HAP-1 (cell line): Measurements from ENCODE around the gene GPR143.
"Not testable (repeated sequence)": the region's sequence is repeated elsewhere in the genome, so short reads cannot be mapped to it uniquely, and the experiment has no call there.

Experiments used
- DNase-seq, 2 experiments: peaks; one replicate each; pipeline ENCODE4 v3.0.0-alpha.2; 2016 to 2020; ENCODE audit warnings: low spot score in 2 of 2
- H3K27me3 ChIP-seq: fragments of 250-450 bp; sonication (Bioruptor Pico); 2 replicates; pipeline ENCODE4 v1.5.1; 2020; ENCODE audit warnings: low read depth, mild to moderate bottlenecking, moderate library complexity
- H3K36me3 ChIP-seq: fragments of 250-450 bp; sonication (Bioruptor Pico); replicated peaks from 2 replicates; pipeline ENCODE4 v1.5.1; 2020; ENCODE audit warnings: mild to moderate bottlenecking
- H3K4me1 ChIP-seq: fragments of 250-450 bp; sonication (Bioruptor Pico); 2 replicates; pipeline ENCODE4 v1.5.1; 2020; ENCODE audit warnings: mild to moderate bottlenecking
- H3K4me3 ChIP-seq: fragments of 250-450 bp; sonication (Bioruptor Pico); 2 replicates; pipeline ENCODE4 v1.5.1; 2020; ENCODE audit warnings: mild to moderate bottlenecking, moderate library complexity
- H3K9me3 ChIP-seq: fragments of 250-450 bp; sonication (Bioruptor Pico); 2 replicates; pipeline ENCODE4 v1.5.1; 2020; ENCODE audit warnings: mild to moderate bottlenecking, moderate library complexity
- in situ Hi-C: fragments of 300-500 bp; cut with MboI; formaldehyde crosslinking; loops from 3 replicates; pipeline ENCODE4 v1.14.3; 2020; ENCODE audit warnings: low sequenced_read_pairs, inconsistent platforms, mixed read lengths

GPR143 gene

GRCh38 chrX:9785944-9786797, 20.5 kb upstream of the GPR143 start, which contains the start of gene SHROOM2:
TSS of gene SHROOM2 (plus strand) at chrX:9786429. CDS start at chrX:9786546, 117 bp downstream.
- no peaks in the 10 kb centered on the region for H3K36me3 ChIP-seq
- H3K27me3 ChIP-seq = no peaks in the 10 kb centered on the region
- in situ Hi-C loops = no loop called here
- H3K9me3 ChIP-seq = no peaks in the 10 kb centered on the region
- H3K4me3 ChIP-seq = peak within 1 kb of the TSS; percentile 55
- peaks cover 17% of the 10 kb centered on the region for H3K4me1 ChIP-seq
- DNase-seq = peak; percentile 12 to 66

DNA sequence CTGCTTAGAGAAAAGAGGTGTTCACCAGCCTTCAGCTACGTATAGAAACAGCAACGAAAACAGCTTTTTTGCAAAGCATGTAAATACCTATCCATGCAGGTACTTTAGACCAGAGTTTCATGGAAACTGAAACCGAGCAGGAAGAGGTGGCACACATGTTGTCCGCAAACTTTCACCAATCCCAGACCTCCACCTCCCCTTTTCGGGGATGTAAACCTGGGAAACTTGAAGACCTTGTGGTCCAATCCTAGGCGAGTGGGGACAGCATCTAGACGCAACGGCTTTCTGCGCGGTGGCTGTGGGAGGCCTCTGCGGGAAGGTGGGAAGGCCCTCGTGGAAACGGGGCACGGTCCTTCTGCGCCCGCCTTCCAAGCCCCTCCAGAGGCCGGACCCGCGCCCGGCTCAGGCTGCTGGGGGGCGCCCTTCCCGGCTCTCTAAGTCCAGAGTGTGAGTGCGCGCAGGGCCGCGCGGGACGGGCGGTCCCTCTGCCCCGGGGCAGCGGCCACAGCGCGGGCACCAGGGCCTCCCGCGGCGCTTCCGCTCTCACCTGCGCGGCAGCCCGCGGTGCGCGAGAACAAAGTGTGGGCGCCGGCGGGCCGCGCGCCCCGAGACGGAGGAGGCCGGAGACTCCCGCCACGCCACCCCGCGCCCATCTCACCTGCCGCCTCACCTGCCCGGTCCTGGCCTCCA, 19.8 kb upstream of the GPR143 start:
- in situ Hi-C loops = no loop called here
- no peaks in the 10 kb centered on the region for H3K36me3 ChIP-seq
- no peaks in the 10 kb centered on the region for H3K27me3 ChIP-seq
- H3K9me3 ChIP-seq = no peaks in the 10 kb centered on the region
- no peak for DNase-seq
- H3K4me3 ChIP-seq = peak overlapping the region; percentile 55
- H3K4me1 ChIP-seq = peaks cover 17% of the 10 kb centered on the region

DNA sequence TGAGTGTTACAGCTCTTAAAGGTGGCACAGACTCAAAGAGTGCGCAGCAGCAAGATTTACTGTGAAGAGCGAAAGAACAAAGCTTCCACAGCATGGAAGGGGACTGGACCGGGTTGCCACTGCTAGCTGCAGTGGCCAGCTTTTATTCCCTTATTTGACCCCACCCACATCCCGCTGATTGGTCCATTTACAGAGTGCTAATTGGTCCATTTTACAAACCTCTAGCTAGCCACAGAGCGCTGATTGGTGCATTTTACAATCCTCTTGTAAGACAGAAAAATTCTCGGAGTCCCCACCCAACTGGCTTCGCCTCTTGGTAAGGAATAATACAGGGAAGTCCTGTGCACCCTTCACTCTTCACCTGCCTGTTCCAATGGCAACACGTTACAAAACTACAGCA, 18.7 kb upstream of the GPR143 start:
- Histone ChIP-seq H3K4me1 (peaks cover 15% of the 10 kb centered on the region), H3K27me3 (no peaks in the 10 kb centered on the region), H3K4me3 (no peak overlapping the region), H3K36me3 (no peaks in the 10 kb centered on the region), H3K9me3 (no peaks in the 10 kb centered on the region)
- in situ Hi-C loops = no loop called here
- DNase-seq = no peak

DNA sequence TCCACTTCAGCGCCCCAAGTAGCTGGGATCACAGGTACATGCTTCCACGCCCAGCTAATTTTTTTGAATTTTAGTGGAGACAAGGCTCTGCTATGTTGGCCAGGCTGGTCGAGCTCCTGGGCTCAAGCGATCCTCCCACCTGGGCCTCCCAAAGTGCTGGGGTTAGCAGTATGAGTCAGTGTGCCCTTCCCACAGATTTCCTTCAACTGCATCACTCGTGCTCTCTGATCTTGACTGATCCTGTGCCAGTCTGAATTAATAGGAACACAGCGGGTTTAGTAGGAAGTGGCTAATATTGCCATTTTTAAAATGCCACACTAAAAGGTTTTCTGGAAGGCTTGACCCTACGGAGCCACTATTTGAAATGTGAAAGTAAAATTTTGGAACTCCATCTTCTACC, 16.3 kb upstream of the GPR143 start:
- Histone ChIP-seq H3K4me3 (no peak overlapping the region), H3K4me1 (no peaks in the 10 kb centered on the region), H3K27me3 (no peaks in the 10 kb centered on the region), H3K9me3 (no peaks in the 10 kb centered on the region), H3K36me3 (no peaks in the 10 kb centered on the region)
- no peak for DNase-seq
- in situ Hi-C loops = no loop called here

GRCh38 chrX:9775930-9776329, 10.3 kb upstream of the GPR143 start:
- no peak for DNase-seq
- H3K4me3 ChIP-seq = no peak overlapping the region
- no peaks in the 10 kb centered on the region for H3K36me3 ChIP-seq
- H3K4me1 ChIP-seq = no peaks in the 10 kb centered on the region
- in situ Hi-C loops = no loop called here
- no peaks in the 10 kb centered on the region for H3K27me3 ChIP-seq
- no peaks in the 10 kb centered on the region for H3K9me3 ChIP-seq

- Histone ChIP-seq H3K9me3 (no peaks in the 10 kb centered on the region), H3K4me3 (no peak overlapping the region), H3K4me1 (no peaks in the 10 kb centered on the region), H3K27me3 (no peaks in the 10 kb centered on the region), H3K36me3 (no peaks in the 10 kb centered on the region)
- no peak for DNase-seq
- in situ Hi-C loops = no loop called here
These were observed 7.3 kb upstream of the GPR143 start for GRCh38 chrX:9772943-9773342.

DNA sequence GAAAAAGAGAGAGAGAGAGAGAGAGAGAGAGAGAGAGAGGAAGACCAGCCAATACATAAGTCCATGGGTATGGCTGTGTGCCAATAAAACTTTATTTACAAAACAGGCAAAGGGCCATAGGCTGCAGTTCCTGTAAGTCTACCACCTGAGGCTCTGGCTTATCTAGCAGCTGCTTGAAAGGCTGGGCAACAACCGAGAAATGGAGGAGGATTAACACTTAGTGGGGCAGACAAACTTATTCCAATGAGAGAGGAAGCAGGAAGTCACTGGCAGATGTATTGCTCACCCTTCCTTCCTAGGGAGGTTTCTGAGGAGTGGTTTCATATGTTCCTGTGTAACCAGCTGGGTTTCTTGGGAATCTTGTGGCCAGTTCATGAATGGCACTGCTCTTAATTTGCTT, 4.7 kb upstream of the GPR143 start:
- Histone ChIP-seq H3K36me3 (no peaks in the 10 kb centered on the region), H3K9me3 (no peaks in the 10 kb centered on the region), H3K4me3 (no peak overlapping the region), H3K27me3 (no peaks in the 10 kb centered on the region), H3K4me1 (no peaks in the 10 kb centered on the region)
- in situ Hi-C loops = no loop called here
- no peak for DNase-seq

DNA sequence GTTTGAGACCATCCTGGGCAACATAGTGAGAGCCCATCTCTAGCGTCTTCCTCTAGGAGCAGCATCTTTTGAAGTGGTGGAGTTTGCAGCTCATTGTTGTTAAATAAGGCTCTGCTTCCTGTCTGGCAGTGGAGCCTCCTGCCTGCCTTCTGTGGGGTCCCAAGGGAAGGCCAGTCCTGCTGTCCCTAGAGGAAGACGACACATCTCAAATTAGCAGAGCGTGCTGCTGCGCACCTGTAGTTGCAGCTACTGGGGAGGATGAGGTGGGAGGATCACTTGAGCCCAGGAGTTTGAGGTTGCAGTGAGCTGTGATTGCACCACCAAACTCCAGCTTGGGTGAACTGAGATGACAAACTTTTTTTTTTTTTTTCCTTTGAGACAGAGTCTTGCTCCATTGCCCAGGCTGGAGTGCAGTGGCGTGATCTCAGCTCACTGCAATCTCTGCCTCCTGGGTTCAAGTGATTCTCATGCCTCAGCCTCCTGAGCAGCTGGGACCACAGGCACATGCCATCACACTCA, 2.7 kb upstream of the GPR143 start:
- in situ Hi-C loops = not testable (repeated sequence)

DNA sequence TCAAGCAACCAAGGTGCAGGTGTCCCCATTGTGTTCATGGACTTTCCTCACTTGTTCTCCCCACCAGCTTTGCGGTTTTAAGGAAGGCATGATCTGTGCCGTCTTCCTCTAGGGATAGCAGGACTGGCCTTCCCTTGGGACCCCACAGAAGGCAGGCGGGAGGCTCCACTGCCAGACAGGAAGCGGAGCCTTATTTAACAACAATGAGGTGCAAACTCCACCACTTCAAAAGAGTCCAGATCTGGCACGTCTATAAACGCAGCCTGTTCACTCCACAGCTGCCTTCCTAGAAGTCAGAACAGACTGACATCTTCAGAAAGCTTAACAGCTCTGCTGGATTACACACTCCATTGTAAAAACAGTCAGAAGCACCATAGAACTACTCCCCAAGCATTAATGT, 1.7 kb upstream of the GPR143 start:
- peak in 1 of 2 experiments; percentile 37 for DNase-seq
- Histone ChIP-seq H3K9me3 (no peaks in the 10 kb centered on the region), H3K4me1 (no peaks in the 10 kb centered on the region), H3K27me3 (no peaks in the 10 kb centered on the region), H3K4me3 (no peak overlapping the region), H3K36me3 (no peaks in the 10 kb centered on the region)
- in situ Hi-C loops = no loop called here

More for the DNA sequence above, 2.7 kb upstream of the GPR143 start:
- DNase-seq, H3K9me3 ChIP-seq, H3K4me3 ChIP-seq, H3K27me3 ChIP-seq, H3K4me1 ChIP-seq, H3K36me3 ChIP-seq: not testable (repeated sequence)

GRCh38 chrX:9765072-9765736, 443 bp downstream of the GPR143 start:
- DNase-seq = no peak
- H3K4me3 ChIP-seq = no peak overlapping the region
- no peaks in the 10 kb centered on the region for H3K36me3 ChIP-seq
- no peaks in the 10 kb centered on the region for H3K9me3 ChIP-seq
- no peaks in the 10 kb centered on the region for H3K4me1 ChIP-seq
- H3K27me3 ChIP-seq = no peaks in the 10 kb centered on the region
- in situ Hi-C loops = no loop called here

- Histone ChIP-seq H3K4me1 (no peaks in the 10 kb centered on the region), H3K4me3 (no peak overlapping the region), H3K36me3 (no peaks in the 10 kb centered on the region), H3K9me3 (no peaks in the 10 kb centered on the region; the same call in 1 of the 2 replicates), H3K27me3 (no peaks in the 10 kb centered on the region)
- DNase-seq = no peak
- in situ Hi-C loops = no loop called here
These were observed 6.3 kb downstream of the GPR143 start for GRCh38 chrX:9759337-9759736.

DNA sequence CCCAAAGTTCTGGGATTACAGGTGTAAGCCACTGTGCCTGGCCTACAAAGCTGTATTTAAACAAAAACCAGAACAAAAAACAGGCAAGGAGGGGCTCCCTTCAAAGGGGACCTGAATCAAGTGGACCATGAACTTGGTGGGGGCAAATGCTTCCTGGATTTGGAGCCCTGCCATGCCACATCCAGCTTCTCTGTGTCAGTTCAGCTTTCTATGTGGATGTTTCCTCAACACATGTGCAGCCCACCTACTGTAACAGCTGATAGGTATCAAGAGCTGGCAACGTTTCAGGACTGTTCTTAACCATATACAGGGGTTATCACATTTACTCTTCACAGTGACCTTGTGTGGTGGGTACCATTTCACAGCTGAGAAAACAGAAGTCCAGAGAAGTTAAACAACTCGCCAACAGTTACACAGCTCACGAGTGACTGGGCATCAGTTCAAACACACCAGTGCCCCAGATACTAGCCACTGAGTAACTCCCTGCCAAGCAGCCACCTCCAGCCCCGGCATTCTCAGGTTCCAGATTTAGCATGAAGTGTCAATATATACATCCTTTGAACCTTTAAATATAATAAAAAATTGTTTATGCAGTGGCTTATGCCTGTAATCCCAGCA, 7.5 kb downstream of the GPR143 start:
- Histone ChIP-seq H3K27me3 (no peaks in the 10 kb centered on the region), H3K36me3 (no peaks in the 10 kb centered on the region), H3K4me3 (no peak overlapping the region), H3K4me1 (no peaks in the 10 kb centered on the region), H3K9me3 (no peaks in the 10 kb centered on the region; the same call in 1 of the 2 replicates)
- in situ Hi-C loops = no loop called here
- no peak for DNase-seq

DNA sequence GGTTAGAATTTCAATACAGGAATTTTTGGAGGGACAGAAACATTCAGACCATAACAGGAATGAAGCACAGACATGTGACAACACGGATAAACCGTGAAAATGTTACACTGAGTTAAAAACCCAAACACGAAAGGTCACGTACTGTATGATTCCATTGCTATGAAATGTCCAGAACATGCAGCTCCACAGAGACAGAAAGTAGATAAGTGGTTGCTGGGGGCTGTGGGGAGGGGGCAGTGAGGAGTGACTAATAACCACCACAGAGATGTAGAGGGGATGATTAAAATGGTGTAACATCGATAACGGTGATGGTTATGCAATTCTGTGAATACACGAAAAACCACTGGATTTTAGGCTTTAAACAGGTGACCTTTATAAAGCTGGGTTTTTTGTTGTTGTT, 8.3 kb downstream of the GPR143 start:
- Histone ChIP-seq H3K4me3 (no peak overlapping the region), H3K36me3 (no peaks in the 10 kb centered on the region), H3K4me1 (no peaks in the 10 kb centered on the region), H3K27me3 (no peaks in the 10 kb centered on the region), H3K9me3 (no peaks in the 10 kb centered on the region; the same call in 1 of the 2 replicates)
- DNase-seq = no peak
- in situ Hi-C loops = no loop called here
